HCT116 (cell line): ENCODE measurements around the gene LRCH4. TPM values are rescaled to one million over a fixed set of nuclear protein-coding genes. Genes with fewer than 3 reads are reported as not detected.

Source experiments
- ATAC-seq: fragments of 200-7000 bp; cut with Tn5 transposase; 2 replicates; pipeline ENCODE4 v1.9.1; 2020; ENCODE audit warnings: mild to moderate bottlenecking, moderate library complexity
- BruUV-seq: library from RNA; stranded (reverse); fragments of 400-500 nt; replicated peaks from 2 replicates; lab custom pipeline; 2021; lab: Mats Ljungman, UMichigan
- CTCF ChIA-PET: fragments of 300-600 bp; sonication (Branson Sonifier 250); formaldehyde crosslinking; loops from one replicate; lab custom pipeline; 2021; ENCODE audit warnings: antibody characterized with exemption; lab: Charles Lee
- POLR2A ChIA-PET: fragments of 300-600, 350-600 bp; sonication (Branson Sonifier 250); formaldehyde crosslinking; loops from one replicate; lab custom pipeline; 2021; ENCODE audit warnings: antibody characterized with exemption; lab: Charles Lee
- RAD21 ChIA-PET, 2 experiments: fragments of 300-600 bp; sonication (Branson Sonifier 250); formaldehyde crosslinking; loops; one replicate each; lab custom pipeline; 2023; ENCODE audit warnings: low total read pairs in 2 of 2; ENCODE audit not compliant: uncharacterized antibody in 2 of 2, unreplicated experiment in 2 of 2, low non-redundant PET in 1 of 2; lab: Charles Lee
- DNase-seq: peaks from one replicate; pipeline ENCODE4 v3.0.0-alpha.2; 2010; ENCODE audit warnings: low read depth, low spot score
- H2AFZ ChIP-seq: fragments of 200-600 bp; shearing (Covaris generic), sonication (generic); 2 replicates; pipeline ENCODE4 v1.6.1; 2017; ENCODE audit warnings: low read depth, mixed run types, mixed read lengths, antibody characterized with exemption, low read length; ENCODE audit not compliant: poor library complexity, severe bottlenecking
- H3K27ac ChIP-seq: 2 replicates; pipeline ENCODE4 v1.5.1; 2012; ENCODE audit warnings: low read depth, low read length
- H3K27me3 ChIP-seq: fragments of 200-600 bp; sonication (generic); 2 replicates; pipeline ENCODE4 v1.6.1; 2016; ENCODE audit warnings: mixed run types, low read length, mixed read lengths; ENCODE audit not compliant: insufficient read depth
- H3K36me3 ChIP-seq, 2 experiments: fragments of 200-500 bp in 1 of 2; fragments of 200-600 bp in 1 of 2; sonication (Bioruptor generic) in 1 of 2; sonication (generic) in 1 of 2; 2 replicates each; pipeline versions ENCODE4 v1.5.1 to v1.6.1; 2014 to 2016; ENCODE audit warnings: low read length in 2 of 2, inconsistent platforms in 1 of 2, mixed read lengths in 1 of 2, mixed run types in 1 of 2; ENCODE audit not compliant: insufficient read depth in 2 of 2, control insufficient read depth in 1 of 2
- H3K4me1 ChIP-seq, 2 experiments: fragments of 200-600 bp in 1 of 2; sonication (generic) in 1 of 2; 2 replicates each; pipeline versions ENCODE4 v1.5.1 to v1.6.1; 2012 to 2017; ENCODE audit warnings: low read length in 2 of 2, inconsistent platforms in 1 of 2, mild to moderate bottlenecking in 1 of 2, mixed read lengths in 1 of 2, mixed run types in 1 of 2, moderate library complexity in 1 of 2; ENCODE audit not compliant: insufficient read depth in 2 of 2, control insufficient read depth in 1 of 2
- H3K4me2 ChIP-seq: fragments of 200-600 bp; sonication (generic); 2 replicates; pipeline ENCODE4 v1.6.1; 2017; ENCODE audit warnings: mixed run types, low read length, mixed read lengths
- H3K4me3 ChIP-seq, 2 experiments: fragments of 200-600 bp in 1 of 2; sonication (generic) in 1 of 2; replicated peaks in 1 of 2; 2 replicates each; pipeline ENCODE4 v1.5.1; 2011 to 2016; ENCODE audit warnings: low read length in 2 of 2, control low read depth in 1 of 2, low read depth in 1 of 2, mild to moderate bottlenecking in 1 of 2, mixed read lengths in 1 of 2, mixed run types in 1 of 2
- H3K79me2 ChIP-seq: fragments of 200-600 bp; sonication (generic); 2 replicates; pipeline ENCODE4 v1.6.1; 2017; ENCODE audit warnings: mild to moderate bottlenecking, mixed run types, low read length, moderate library complexity, mixed read lengths; ENCODE audit not compliant: insufficient read depth
- H3K9ac ChIP-seq: fragments of 200-600 bp; sonication (generic); 2 replicates; pipeline ENCODE4 v1.6.1; 2016; ENCODE audit warnings: low read length, mixed read lengths
- H3K9me2 ChIP-seq: fragments of 200-600 bp; sonication (generic), shearing (Covaris generic); 2 replicates; pipeline ENCODE4 v1.6.1; 2017; ENCODE audit warnings: mixed run types, mild to moderate bottlenecking, moderate library complexity; ENCODE audit not compliant: insufficient read depth
- H3K9me3 ChIP-seq, 2 experiments: fragments of 200-500 bp in 1 of 2; fragments of 200-600 bp in 1 of 2; sonication (Bioruptor generic) in 1 of 2; sonication (generic) in 1 of 2; 2 replicates each; pipeline ENCODE4 v1.6.1; 2014 to 2017; ENCODE audit warnings: low read length in 2 of 2, mixed read lengths in 2 of 2, inconsistent platforms in 1 of 2, low read depth in 1 of 2, mild to moderate bottlenecking in 1 of 2, mixed run types in 1 of 2, moderate library complexity in 1 of 2; ENCODE audit not compliant: control insufficient read depth in 1 of 2, insufficient read depth in 1 of 2
- H4K20me1 ChIP-seq: fragments of 200-600 bp; sonication (generic), shearing (Covaris generic); 2 replicates; pipeline ENCODE4 v1.6.1; 2017; ENCODE audit warnings: mixed run types, mild to moderate bottlenecking, moderate library complexity; ENCODE audit not compliant: insufficient read depth
- CEBPB ChIP-seq: IDR thresholded peaks from 2 replicates; pipeline ENCODE4 v1.6.1; 2012; ENCODE audit warnings: low read depth
- EGR1 ChIP-seq: IDR thresholded peaks from 2 replicates; pipeline ENCODE4 v1.6.1; 2012; ENCODE audit warnings: low read depth
- EZH2 ChIP-seq: fragments of 200-600 bp; sonication (generic); IDR thresholded peaks from 2 replicates; pipeline ENCODE4 v1.6.1; 2017; ENCODE audit warnings: antibody characterized with exemption, mixed run types
- POLR2A ChIP-seq: IDR thresholded peaks from 2 replicates; pipeline ENCODE4 v1.7.0; 2011; ENCODE audit warnings: borderline replicate concordance; ENCODE audit not compliant: insufficient read depth, insufficient read length; ENCODE audit errors: extremely low read depth
- SIN3A ChIP-seq: IDR thresholded peaks from 2 replicates; pipeline ENCODE4 v1.6.1; 2012; ENCODE audit warnings: low read depth
- SP1 ChIP-seq: IDR thresholded peaks from 2 replicates; pipeline ENCODE4 v1.6.1; 2012; ENCODE audit warnings: low read depth
- SRF ChIP-seq: IDR thresholded peaks from 2 replicates; pipeline ENCODE4 v1.6.1; 2012; ENCODE audit warnings: low read depth
- TCF7L2 ChIP-seq: IDR thresholded peaks from 2 replicates; pipeline ENCODE4 v1.7.0; 2011; ENCODE audit warnings: borderline replicate concordance, inconsistent platforms; ENCODE audit not compliant: insufficient read depth, insufficient read length; ENCODE audit errors: extremely low read depth
- YY1 ChIP-seq: IDR thresholded peaks from 2 replicates; pipeline ENCODE4 v1.6.1; 2011; ENCODE audit warnings: low read length, low read depth, moderate library complexity, mild to moderate bottlenecking; ENCODE audit not compliant: insufficient replicate concordance; ENCODE audit errors: extremely low read depth
- ZFX ChIP-seq: fragments of 450-650 bp; IDR thresholded peaks from 2 replicates; pipeline ENCODE4 v1.6.1; 2017
- ZNF274 ChIP-seq: fragments of 200-500 bp; sonication (Bioruptor generic); IDR thresholded peaks from 2 replicates; pipeline ENCODE4 v1.6.1; 2014; ENCODE audit warnings: mild to moderate bottlenecking, low read depth, low read length, inconsistent platforms
- intact Hi-C: fragments of 100-400 bp; cut with micrococcal nuclease; formaldehyde crosslinking; loops from 2 replicates; pipeline ENCODE4 v1.10.0; 2022
- total RNA-seq: library from RNA; stranded (reverse); gene quantifications from one replicate; pipeline ENCODE4 v1.2.1, GENCODE V29; 2021; ENCODE audit not compliant: unreplicated experiment
- TF ChIP-seq, protein P1 (sequence below): IDR thresholded peaks from 2 replicates; pipeline ENCODE4 v1.6.1; 2012; ENCODE audit warnings: low read depth

Gene LRCH4
- total RNA-seq, 1 experiment from 2014 or later = 47.9 TPM

DNA sequence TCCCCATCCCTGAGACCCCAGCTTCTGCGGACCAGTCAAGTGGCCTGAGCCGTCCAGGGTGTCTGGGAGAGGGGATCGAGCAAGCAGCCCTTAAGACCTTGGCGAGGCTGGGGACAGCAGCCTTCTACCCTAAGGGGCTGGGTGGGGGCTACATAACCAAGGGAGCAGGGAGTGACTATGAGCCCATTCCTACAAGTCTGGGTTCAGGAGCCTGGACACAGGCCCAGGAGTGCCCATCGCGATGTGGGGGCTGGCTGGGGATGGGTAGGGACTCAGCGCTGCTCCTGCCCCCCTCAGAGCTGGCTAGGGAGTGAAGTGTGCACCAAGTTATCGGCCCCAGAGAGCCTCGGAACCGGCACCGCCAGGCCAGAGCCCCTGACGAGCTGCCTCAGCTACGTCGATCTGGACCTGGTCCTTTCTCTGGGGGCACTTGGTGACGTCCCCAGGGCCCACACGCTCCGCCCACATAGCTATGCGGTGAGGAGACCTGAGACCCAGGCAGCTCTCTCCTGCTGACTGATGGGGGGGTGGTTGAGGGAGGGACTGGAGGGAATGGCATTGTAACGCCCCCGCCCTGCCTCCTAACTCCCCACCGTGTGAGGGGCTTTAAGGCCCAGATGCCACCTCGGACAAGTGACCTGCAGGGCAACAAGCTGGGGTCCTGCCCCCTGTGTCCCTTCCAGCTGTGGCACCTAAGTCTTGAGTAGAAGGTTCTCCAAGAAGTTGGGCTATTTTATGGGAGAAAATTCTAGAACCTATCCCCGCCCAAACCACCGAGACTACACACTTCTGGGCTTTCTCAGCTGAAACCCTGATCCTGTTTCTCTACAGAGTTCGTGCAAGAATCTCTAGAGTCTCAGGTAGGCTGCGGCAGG, 14.7 kb downstream of the LRCH4 start:
- no peaks in the 10 kb centered on the region for H3K9me2 ChIP-seq
- H2AFZ ChIP-seq = no peak overlapping the region
- TF ChIP-seq CEBPB = no peak
- TF ChIP-seq SRF = no peak
- TF ChIP-seq EGR1 = no peak
- no peak for TF ChIP-seq SIN3A
- no peak for TF ChIP-seq YY1
- TF ChIP-seq, protein P1, sequence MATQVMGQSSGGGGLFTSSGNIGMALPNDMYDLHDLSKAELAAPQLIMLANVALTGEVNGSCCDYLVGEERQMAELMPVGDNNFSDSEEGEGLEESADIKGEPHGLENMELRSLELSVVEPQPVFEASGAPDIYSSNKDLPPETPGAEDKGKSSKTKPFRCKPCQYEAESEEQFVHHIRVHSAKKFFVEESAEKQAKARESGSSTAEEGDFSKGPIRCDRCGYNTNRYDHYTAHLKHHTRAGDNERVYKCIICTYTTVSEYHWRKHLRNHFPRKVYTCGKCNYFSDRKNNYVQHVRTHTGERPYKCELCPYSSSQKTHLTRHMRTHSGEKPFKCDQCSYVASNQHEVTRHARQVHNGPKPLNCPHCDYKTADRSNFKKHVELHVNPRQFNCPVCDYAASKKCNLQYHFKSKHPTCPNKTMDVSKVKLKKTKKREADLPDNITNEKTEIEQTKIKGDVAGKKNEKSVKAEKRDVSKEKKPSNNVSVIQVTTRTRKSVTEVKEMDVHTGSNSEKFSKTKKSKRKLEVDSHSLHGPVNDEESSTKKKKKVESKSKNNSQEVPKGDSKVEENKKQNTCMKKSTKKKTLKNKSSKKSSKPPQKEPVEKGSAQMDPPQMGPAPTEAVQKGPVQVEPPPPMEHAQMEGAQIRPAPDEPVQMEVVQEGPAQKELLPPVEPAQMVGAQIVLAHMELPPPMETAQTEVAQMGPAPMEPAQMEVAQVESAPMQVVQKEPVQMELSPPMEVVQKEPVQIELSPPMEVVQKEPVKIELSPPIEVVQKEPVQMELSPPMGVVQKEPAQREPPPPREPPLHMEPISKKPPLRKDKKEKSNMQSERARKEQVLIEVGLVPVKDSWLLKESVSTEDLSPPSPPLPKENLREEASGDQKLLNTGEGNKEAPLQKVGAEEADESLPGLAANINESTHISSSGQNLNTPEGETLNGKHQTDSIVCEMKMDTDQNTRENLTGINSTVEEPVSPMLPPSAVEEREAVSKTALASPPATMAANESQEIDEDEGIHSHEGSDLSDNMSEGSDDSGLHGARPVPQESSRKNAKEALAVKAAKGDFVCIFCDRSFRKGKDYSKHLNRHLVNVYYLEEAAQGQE = no peak
- TF ChIP-seq ZNF274 = no peak
- TF ChIP-seq POLR2A = no peak
- no peak for TF ChIP-seq ZFX
- no peak for TF ChIP-seq TCF7L2
- no peak for TF ChIP-seq SP1
- no peak for TF ChIP-seq EZH2
- ChIA-PET CTCF (interaction anchor here (1.2 kb wide), 1 partner anchor 15 kb away, joined by 5 read pairs; the partner anchor contains the start of genes FBXO24 and LRCH4), RAD21 (no interaction called here), POLR2A (interaction anchor here (0.7 to 1.6 kb wide), 2 partner anchors 15 to 140 kb away, joined by 3 to 7 read pairs; partner anchors contain the start of genes FBXO24 and LRCH4)
- H3K9ac ChIP-seq = no peak overlapping the region
- no peaks in the 10 kb centered on the region for H3K27me3 ChIP-seq
- H3K4me2 ChIP-seq = peak overlapping the region; percentile 40; the same call in 1 of the 2 replicates
- H3K79me2 ChIP-seq = no peaks in the 10 kb centered on the region
- H3K4me3 ChIP-seq = no peak overlapping the region
- 0 out of 2 replicates have a peak, but pooled peaks have one; percentile 16 for ATAC-seq
- H3K27ac ChIP-seq = peak overlapping the region; percentile 10; the same call in 1 of the 2 replicates
- H3K9me3 ChIP-seq = no peaks in the 10 kb centered on the region
- H3K4me1 ChIP-seq = peaks cover 17 to 49% of the 10 kb centered on the region in 2 experiments
- BruUV-seq = no TSS peak
- intact Hi-C loops = no loop called here
- H4K20me1 ChIP-seq = no peaks in the 10 kb centered on the region
- DNase-seq = no peak
- peaks cover 0 to 2% of the 10 kb centered on the region in 2 experiments; a peak in 1 of 4 replicates for H3K36me3 ChIP-seq
